HL-60 (cell line): Measurements from ENCODE around the gene MFRP.

Experiments
- DNase-seq, 2 experiments: peaks; one replicate each; pipeline ENCODE4 v3.0.0-alpha.2; 2010 to 2020; ENCODE audit warnings: low read depth in 1 of 2, low spot score in 1 of 2
- H3K27ac ChIP-seq: fragments of 250-450 bp; sonication (Bioruptor Pico); replicated peaks from 2 replicates; pipeline ENCODE4 v1.5.1; 2020; ENCODE audit warnings: mild to moderate bottlenecking, moderate library complexity
- H3K27me3 ChIP-seq: fragments of 250-450 bp; sonication (Bioruptor Pico); 2 replicates; pipeline ENCODE4 v1.5.1; 2021; ENCODE audit warnings: mild to moderate bottlenecking, moderate library complexity; ENCODE audit not compliant: insufficient read depth, poor library complexity, severe bottlenecking
- H3K4me3 ChIP-seq: replicated peaks from 2 replicates; pipeline ENCODE4 v1.5.1; 2011; ENCODE audit warnings: mild to moderate bottlenecking, control low read depth, low read length; ENCODE audit not compliant: insufficient read depth
- CTCF ChIP-seq: IDR thresholded peaks from one replicate; pipeline ENCODE4 v1.5.1; 2011; ENCODE audit warnings: low read length, control low read depth, inconsistent platforms; ENCODE audit not compliant: insufficient read depth
- GABPA ChIP-seq: IDR thresholded peaks from 2 replicates; pipeline ENCODE4 v1.6.1; 2012; ENCODE audit warnings: low read depth
- POLR2AphosphoS5 ChIP-seq: IDR thresholded peaks from 2 replicates; pipeline ENCODE4 v1.6.1; 2012; ENCODE audit warnings: low read depth
- REST ChIP-seq: IDR thresholded peaks from 2 replicates; pipeline ENCODE4 v1.6.1; 2012; ENCODE audit warnings: low read depth; ENCODE audit not compliant: insufficient replicate concordance
- SPI1 ChIP-seq: IDR thresholded peaks from 2 replicates; pipeline ENCODE4 v1.6.1; 2012; ENCODE audit warnings: low read depth, mild to moderate bottlenecking, borderline replicate concordance

The MFRP gene

GRCh38 chr11:119342362-119343130 lies 4.0 kb downstream of the MFRP start:
- Histone ChIP-seq H3K27me3 (peaks cover 24% of the 10 kb centered on the region), H3K4me3 (no peak overlapping the region), H3K27ac (no peak overlapping the region)
- TF ChIP-seq SPI1 = no peak
- TF ChIP-seq REST = no peak
- TF ChIP-seq POLR2AphosphoS5 = no peak
- TF ChIP-seq GABPA = no peak
- no peak for TF ChIP-seq CTCF
- no peak for DNase-seq

GRCh38 chr11:119342023-119342300 lies 4.5 kb downstream of the MFRP start:
- no peak for TF ChIP-seq SPI1
- no peak for TF ChIP-seq POLR2AphosphoS5
- no peak for TF ChIP-seq GABPA
- no peak for DNase-seq
- Histone ChIP-seq H3K27ac (no peak overlapping the region), H3K4me3 (no peak overlapping the region), H3K27me3 (peaks cover 24% of the 10 kb centered on the region)

- Histone ChIP-seq H3K27ac (no peak overlapping the region), H3K27me3 (peaks cover 24% of the 10 kb centered on the region), H3K4me3 (no peak overlapping the region)
- peak; percentile 45; the same call in 1 of the 2 replicates for TF ChIP-seq SPI1
- no peak for TF ChIP-seq GABPA
- DNase-seq = no peak
These were observed 5.1 kb downstream of the MFRP start for GRCh38 chr11:119341222-119342022.

DNA sequence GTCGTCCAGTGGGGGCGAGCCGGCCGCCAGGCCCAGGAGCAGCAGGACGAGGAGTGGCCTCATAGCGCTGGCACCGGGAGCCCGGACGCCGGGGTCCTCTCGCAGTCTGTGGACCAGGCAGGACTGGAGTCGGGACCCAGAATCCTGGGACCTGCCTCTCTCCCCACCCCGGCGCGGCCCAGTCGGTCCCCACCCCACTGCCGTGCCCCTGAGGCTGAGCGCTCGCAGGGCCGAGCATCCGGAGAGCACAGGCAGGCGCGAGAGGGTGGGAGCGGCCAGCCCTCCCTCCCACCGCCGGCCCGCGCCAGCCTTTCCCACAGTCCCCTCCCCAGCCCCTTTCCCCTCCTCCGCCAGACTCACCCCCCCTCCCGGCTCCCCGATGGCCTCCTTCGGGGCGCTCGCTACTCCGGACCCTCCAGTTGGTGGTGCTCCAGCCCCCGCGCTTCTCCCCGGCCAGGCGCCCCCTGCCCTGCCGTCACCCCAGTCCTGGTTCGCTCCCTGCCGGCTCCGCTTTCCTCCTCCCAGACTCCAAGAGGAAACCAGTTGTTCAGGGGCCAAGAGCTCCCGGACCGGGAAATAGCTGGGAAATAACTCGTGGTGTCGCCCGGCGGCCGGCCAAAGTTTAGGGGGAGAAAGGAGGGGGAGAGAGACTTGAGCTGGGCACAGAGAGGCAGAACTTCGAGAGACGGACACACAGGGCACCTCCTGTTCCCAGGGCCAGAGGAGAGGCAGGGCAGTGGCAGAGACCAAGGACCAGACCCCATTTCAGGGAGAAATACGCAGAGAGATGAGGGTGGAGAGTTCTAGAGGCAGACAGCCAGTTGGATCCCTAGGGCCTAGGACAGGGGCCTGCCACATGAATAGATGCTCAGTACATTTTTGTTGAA lies 5.9 kb downstream of the MFRP start, which contains the start of gene C1QTNF5:
Gene C1QTNF5 (minus strand): TSS at position 549 of the 887 bp plus-strand sequence. CDS start 486 bp downstream, at position 63.
- H3K27ac ChIP-seq = no peak within 1 kb of the TSS
- no peak for DNase-seq
- peaks cover 24% of the 10 kb centered on the region for H3K27me3 ChIP-seq
- H3K4me3 ChIP-seq = no peak within 1 kb of the TSS
- no peak for TF ChIP-seq POLR2AphosphoS5

DNA sequence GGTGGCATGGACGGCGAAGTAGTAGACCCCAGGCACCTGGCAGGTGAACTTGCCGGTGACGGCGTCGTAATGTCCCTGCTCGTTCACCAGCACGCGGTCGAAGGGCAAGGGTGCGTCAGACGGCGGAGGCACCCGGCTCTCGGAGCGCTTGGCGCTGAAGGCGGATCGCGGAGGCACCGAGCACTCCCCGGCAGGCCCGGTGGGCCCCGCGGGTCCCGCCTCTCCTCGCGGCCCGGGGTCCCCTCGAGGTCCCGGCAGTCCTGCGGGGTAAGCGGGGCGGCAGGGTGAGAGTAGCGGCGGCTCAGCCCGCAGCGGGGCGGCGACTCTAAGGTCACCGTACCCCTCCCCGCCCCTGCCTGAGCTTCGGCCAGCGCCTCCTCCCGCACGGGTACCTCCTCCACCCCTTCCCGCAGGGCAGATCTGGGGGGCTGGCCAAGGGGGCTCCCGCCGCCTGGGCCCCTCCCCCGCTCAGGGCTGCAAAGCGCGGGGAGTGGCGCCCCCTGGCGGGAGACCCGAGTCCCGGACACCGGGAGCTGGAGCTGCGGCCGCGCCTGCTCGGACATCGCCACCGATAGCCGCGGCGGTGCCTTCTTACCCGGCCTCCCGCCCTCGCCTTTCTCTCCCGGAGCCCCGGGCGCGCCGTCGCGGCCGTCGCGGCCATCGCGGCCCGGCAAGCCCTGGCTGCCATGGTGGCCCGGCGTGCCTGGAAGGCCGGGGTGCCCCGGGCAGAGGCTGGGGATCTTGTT lies 6.7 kb downstream of the MFRP start:
- Histone ChIP-seq H3K27me3 (peaks cover 24% of the 10 kb centered on the region), H3K27ac (no peak overlapping the region), H3K4me3 (no peak overlapping the region)
- no peak for TF ChIP-seq REST
- TF ChIP-seq SPI1 = no peak
- peak; percentile 27 for TF ChIP-seq CTCF
- TF ChIP-seq POLR2AphosphoS5 = no peak
- no peak for TF ChIP-seq GABPA
- no peak for DNase-seq
